Neuronal stem cell (in vitro differentiated cells): ENCODE measurements around the gene SP3.

Experiments
- DNase-seq: peaks from one replicate; pipeline ENCODE4 v3.0.0-alpha.2; 2013; ENCODE audit warnings: low spot score
- H2AFZ ChIP-seq: one replicate; pipeline ENCODE4 v1.6.1; 2013; ENCODE audit warnings: mild to moderate bottlenecking, low read length, inconsistent platforms
- H2AK5ac ChIP-seq: 2 replicates; pipeline ENCODE4 v1.6.1; 2013; ENCODE audit warnings: low read depth, mild to moderate bottlenecking, inconsistent platforms, low read length, moderate library complexity, mixed read lengths
- H2BK120ac ChIP-seq: 2 replicates; pipeline ENCODE4 v1.6.1; 2013; ENCODE audit warnings: low read depth, mild to moderate bottlenecking, inconsistent platforms, low read length, moderate library complexity, mixed read lengths
- H2BK12ac ChIP-seq: one replicate; pipeline ENCODE4 v1.6.1; 2013; ENCODE audit warnings: low read length, inconsistent platforms
- H2BK15ac ChIP-seq: 2 replicates; pipeline ENCODE4 v1.6.1; 2013; ENCODE audit warnings: mild to moderate bottlenecking, low read length, inconsistent platforms, mixed read lengths
- H2BK5ac ChIP-seq: one replicate; pipeline ENCODE4 v1.6.1; 2013; ENCODE audit warnings: inconsistent platforms, mild to moderate bottlenecking, low read length, moderate library complexity
- H3K14ac ChIP-seq: one replicate; pipeline ENCODE4 v1.6.1; 2013; ENCODE audit warnings: low read length, inconsistent platforms
- H3K18ac ChIP-seq: 2 replicates; pipeline ENCODE4 v1.6.1; 2013; ENCODE audit warnings: low read length, inconsistent platforms
- H3K23ac ChIP-seq: 2 replicates; pipeline ENCODE4 v1.6.1; 2013; ENCODE audit warnings: low read depth, mild to moderate bottlenecking, mixed read lengths, low read length, inconsistent platforms; ENCODE audit not compliant: poor library complexity
- H3K27ac ChIP-seq: replicated peaks from 3 replicates; pipeline ENCODE4 v1.5.1; 2013; ENCODE audit warnings: low read length, inconsistent platforms
- H3K27me3 ChIP-seq, 3 experiments: 2 replicates each; pipeline ENCODE4 v1.6.1; 2013; ENCODE audit warnings: low read length in 3 of 3, mild to moderate bottlenecking in 2 of 3, inconsistent platforms in 1 of 3, low read depth in 1 of 3, mixed read lengths in 1 of 3, moderate library complexity in 1 of 3; ENCODE audit not compliant: control insufficient read depth in 3 of 3, insufficient read depth in 3 of 3
- H3K36me3 ChIP-seq, 2 donors: replicated peaks in 1 of 2; 2 replicates each; pipeline ENCODE4 v1.6.1; 2013; ENCODE audit warnings: low read length in 2 of 2; ENCODE audit not compliant: control insufficient read depth in 2 of 2, insufficient read depth in 2 of 2
- H3K4ac ChIP-seq: 2 replicates; pipeline ENCODE4 v1.6.1; 2013; ENCODE audit warnings: inconsistent platforms, mild to moderate bottlenecking, low read length, moderate library complexity
- H3K4me1 ChIP-seq, 2 donors: 1 replicate in 1 of 2; 2 replicates in 1 of 2; pipeline ENCODE4 v1.6.1; 2013; ENCODE audit warnings: low read length in 2 of 2, low read depth in 1 of 2; ENCODE audit not compliant: control insufficient read depth in 2 of 2, insufficient read depth in 1 of 2
- H3K4me2 ChIP-seq: one replicate; pipeline ENCODE4 v1.6.1; 2013; ENCODE audit warnings: mild to moderate bottlenecking, low read length, inconsistent platforms; ENCODE audit not compliant: insufficient read depth, poor library complexity, severe bottlenecking
- H3K4me3 ChIP-seq, 2 donors: 2 replicates each; pipeline ENCODE4 v1.5.1; 2013; ENCODE audit warnings: low read length in 2 of 2, mild to moderate bottlenecking in 2 of 2, inconsistent platforms in 1 of 2, moderate library complexity in 1 of 2
- H3K79me1 ChIP-seq: one replicate; pipeline ENCODE4 v1.6.1; 2013; ENCODE audit warnings: low read depth, mild to moderate bottlenecking, inconsistent platforms, low read length, moderate library complexity
- H3K9ac ChIP-seq: one replicate; pipeline ENCODE4 v1.6.1; 2013; ENCODE audit warnings: mild to moderate bottlenecking, low read depth, low read length, inconsistent platforms; ENCODE audit not compliant: poor library complexity
- H3K9me3 ChIP-seq, 2 donors: replicated peaks in 1 of 2; 2 replicates each; pipeline versions ENCODE3 to v1.6.1; 2013; ENCODE audit warnings: low read length in 2 of 2, mild to moderate bottlenecking in 2 of 2, inconsistent platforms in 1 of 2, low read depth in 1 of 2, mixed read lengths in 1 of 2, moderate library complexity in 1 of 2; ENCODE audit not compliant: control insufficient read depth in 2 of 2, insufficient read depth in 1 of 2
- H4K8ac ChIP-seq: one replicate; pipeline ENCODE4 v1.6.1; 2013; ENCODE audit warnings: low read depth, mild to moderate bottlenecking, inconsistent platforms, low read length, moderate library complexity
- H4K91ac ChIP-seq: one replicate; pipeline ENCODE4 v1.6.1; 2013; ENCODE audit warnings: low read length, low read depth, mild to moderate bottlenecking, inconsistent platforms; ENCODE audit not compliant: poor library complexity
- WGBS, 2 donors: extraction: QIAGEN DNeasy Blood & Tissue Kit; methylation state at CpG; one replicate each; pipeline ENCODE4 v1.1.7; 2013; ENCODE audit warnings: missing lambda C conversion rate in 2 of 2, mixed read lengths in 1 of 2; ENCODE audit not compliant: insufficient read length in 2 of 2, insufficient replicate concordance in 1 of 2; ENCODE audit errors: extremely low coverage in 2 of 2; 5-methylcytosine and 5-hydroxymethylcytosine counted together

The SP3 gene

GRCh38 chr2:173886613-173887012, 78.6 kb downstream of the SP3 start:
- Histone ChIP-seq H3K4ac (no peak overlapping the region), H3K4me2 (no peak overlapping the region), H2AFZ (no peak overlapping the region), H2BK15ac (no peak overlapping the region), H3K18ac (no peak overlapping the region), H2AK5ac (no peak overlapping the region), H3K9ac (no peak overlapping the region), H2BK5ac (no peak overlapping the region), H4K8ac (no peak overlapping the region), H3K14ac (no peak overlapping the region), H3K36me3 (no peaks in the 10 kb centered on the region), H3K27ac (no peak overlapping the region), H3K4me3 (no peak overlapping the region), H3K79me1 (no peaks in the 10 kb centered on the region), H4K91ac (no peak overlapping the region), H3K4me1 (no peaks in the 10 kb centered on the region), H3K23ac (no peak overlapping the region), H3K9me3 (peaks cover 11 to 26% of the 10 kb centered on the region in 2 donors), H3K27me3 (no peaks in the 10 kb centered on the region), H2BK120ac (no peak overlapping the region), H2BK12ac (no peak overlapping the region)
- no peak for DNase-seq
- WGBS, 2 donors: no CpG with 5 or more reads among the region's 3 CpGs

- WGBS, 2 donors: no CpG with 5 or more reads among the region's 2 CpGs
- peak overlapping the region; percentile 9 for H2AFZ ChIP-seq
These were observed 81.0 kb downstream of the SP3 start for GRCh38 chr2:173884025-173884802.

DNA sequence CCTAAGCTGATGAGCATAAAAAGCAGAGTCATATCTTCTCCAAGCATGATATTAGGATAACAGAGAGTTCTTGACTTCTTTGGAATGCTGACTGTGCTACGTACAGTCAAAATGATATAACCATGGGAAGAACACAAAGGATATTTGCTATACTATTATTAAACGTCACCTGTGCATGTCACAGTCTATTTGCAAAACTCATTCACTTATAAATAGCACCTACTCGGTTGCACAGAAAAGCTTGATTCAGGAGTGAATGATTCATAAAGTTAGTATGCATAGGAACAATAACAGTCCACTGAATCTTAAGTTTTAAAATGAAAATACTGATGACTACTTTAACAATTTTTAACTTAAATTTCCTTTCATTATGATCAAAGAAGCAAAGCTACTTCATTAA, 83.3 kb downstream of the SP3 start:
- Histone ChIP-seq H3K4me1 (no peaks in the 10 kb centered on the region), H3K14ac (no peak overlapping the region), H3K23ac (no peak overlapping the region), H3K79me1 (no peaks in the 10 kb centered on the region), H2BK15ac (no peak overlapping the region), H3K27me3 (no peaks in the 10 kb centered on the region), H2AK5ac (no peak overlapping the region), H3K9me3 (peaks cover 6 to 11% of the 10 kb centered on the region in 2 donors), H3K18ac (no peak overlapping the region), H3K27ac (no peak overlapping the region), H2AFZ (no peak overlapping the region), H4K8ac (no peak overlapping the region), H3K36me3 (no peaks in the 10 kb centered on the region), H3K4me2 (no peak overlapping the region), H2BK12ac (no peak overlapping the region), H3K4ac (no peak overlapping the region), H3K4me3 (no peak overlapping the region), H2BK120ac (no peak overlapping the region), H4K91ac (no peak overlapping the region), H3K9ac (no peak overlapping the region), H2BK5ac (no peak overlapping the region)
- no peak for DNase-seq
- whole genome bisulfite sequencing, 2 donors: no CpG with 5 or more reads among the region's 3 CpGs

More at GRCh38 chr2:173884025-173884802, 81.0 kb downstream of the SP3 start:
- no peak overlapping the region for H3K27ac ChIP-seq
- no peak overlapping the region for H2AK5ac ChIP-seq
- H3K4me3 ChIP-seq: no peak overlapping the region
- H3K27me3 ChIP-seq: no peaks in the 10 kb centered on the region
- no peak overlapping the region for H2BK5ac ChIP-seq
- H4K91ac ChIP-seq: no peak overlapping the region
- DNase-seq: peak; percentile 9
- H3K36me3 ChIP-seq: no peaks in the 10 kb centered on the region
- no peak overlapping the region for H3K18ac ChIP-seq
- H3K4me2 ChIP-seq: no peak overlapping the region
- no peak overlapping the region for H3K9ac ChIP-seq
- no peak overlapping the region for H3K4ac ChIP-seq
- H2BK12ac ChIP-seq: no peak overlapping the region
- no peak overlapping the region for H3K23ac ChIP-seq
- H3K79me1 ChIP-seq: no peaks in the 10 kb centered on the region
- no peak overlapping the region for H2BK15ac ChIP-seq
- no peaks in the 10 kb centered on the region for H3K4me1 ChIP-seq
- no peak overlapping the region for H4K8ac ChIP-seq
- no peak overlapping the region for H3K14ac ChIP-seq
- H3K9me3 ChIP-seq: peaks cover 7 to 13% of the 10 kb centered on the region in 2 donors
- H2BK120ac ChIP-seq: no peak overlapping the region

DNA sequence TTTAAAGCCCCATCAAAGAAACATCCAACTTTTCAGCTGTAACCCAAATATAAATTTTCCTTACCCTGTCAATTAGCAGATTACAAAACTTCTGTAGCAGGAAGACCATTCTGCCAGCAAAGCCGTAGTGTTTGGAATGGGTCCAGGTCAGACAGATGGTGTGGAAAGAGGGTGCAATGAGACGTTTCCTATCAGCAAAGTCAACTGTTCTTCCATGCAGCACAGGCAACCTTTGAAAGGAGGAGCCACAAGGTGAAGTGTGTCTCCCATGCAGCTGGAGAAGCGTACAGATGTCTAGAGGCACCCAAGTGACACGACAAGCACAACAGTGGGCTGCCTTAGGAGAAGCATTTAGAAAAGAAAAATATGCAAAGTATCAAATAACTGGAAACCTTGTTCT, 83.7 kb downstream of the SP3 start:
- Histone ChIP-seq H4K91ac (no peak overlapping the region), H3K27ac (no peak overlapping the region), H3K36me3 (no peaks in the 10 kb centered on the region), H3K18ac (no peak overlapping the region), H2BK12ac (no peak overlapping the region), H2AK5ac (no peak overlapping the region), H3K4me2 (no peak overlapping the region), H3K4ac (no peak overlapping the region), H4K8ac (no peak overlapping the region), H2AFZ (no peak overlapping the region), H3K27me3 (no peaks in the 10 kb centered on the region), H2BK15ac (no peak overlapping the region), H2BK120ac (no peak overlapping the region), H2BK5ac (no peak overlapping the region), H3K9ac (no peak overlapping the region), H3K14ac (no peak overlapping the region), H3K79me1 (no peaks in the 10 kb centered on the region), H3K4me1 (no peaks in the 10 kb centered on the region), H3K9me3 (peaks cover 6 to 11% of the 10 kb centered on the region in 2 donors), H3K4me3 (peak overlapping the region in 1 of 2 donors; percentile 64), H3K23ac (no peak overlapping the region)
- whole genome bisulfite sequencing, 2 donors: no CpG with 5 or more reads among the region's 4 CpGs
- no peak for DNase-seq
